HG02840 (cell line): Measurements from ENCODE around the gene ITGB2.
"Not testable (repeated sequence)": the region's sequence is repeated elsewhere in the genome, so short reads cannot be mapped to it uniquely, and the experiment has no call there.

Experiments used
- ATAC-seq: cut with Tn5 transposase; IDR thresholded peaks from one replicate; pipeline ENCODE4 v1.9.1; 2021; ENCODE audit warnings: mild to moderate bottlenecking, moderate library complexity, moderate number of reproducible peaks; ENCODE audit not compliant: unreplicated experiment, low FRiP score

The ITGB2 gene

GRCh38 chr21:44887126-44887806 lies 33.4 kb downstream of the ITGB2 start:
- ATAC-seq: no peak

DNA sequence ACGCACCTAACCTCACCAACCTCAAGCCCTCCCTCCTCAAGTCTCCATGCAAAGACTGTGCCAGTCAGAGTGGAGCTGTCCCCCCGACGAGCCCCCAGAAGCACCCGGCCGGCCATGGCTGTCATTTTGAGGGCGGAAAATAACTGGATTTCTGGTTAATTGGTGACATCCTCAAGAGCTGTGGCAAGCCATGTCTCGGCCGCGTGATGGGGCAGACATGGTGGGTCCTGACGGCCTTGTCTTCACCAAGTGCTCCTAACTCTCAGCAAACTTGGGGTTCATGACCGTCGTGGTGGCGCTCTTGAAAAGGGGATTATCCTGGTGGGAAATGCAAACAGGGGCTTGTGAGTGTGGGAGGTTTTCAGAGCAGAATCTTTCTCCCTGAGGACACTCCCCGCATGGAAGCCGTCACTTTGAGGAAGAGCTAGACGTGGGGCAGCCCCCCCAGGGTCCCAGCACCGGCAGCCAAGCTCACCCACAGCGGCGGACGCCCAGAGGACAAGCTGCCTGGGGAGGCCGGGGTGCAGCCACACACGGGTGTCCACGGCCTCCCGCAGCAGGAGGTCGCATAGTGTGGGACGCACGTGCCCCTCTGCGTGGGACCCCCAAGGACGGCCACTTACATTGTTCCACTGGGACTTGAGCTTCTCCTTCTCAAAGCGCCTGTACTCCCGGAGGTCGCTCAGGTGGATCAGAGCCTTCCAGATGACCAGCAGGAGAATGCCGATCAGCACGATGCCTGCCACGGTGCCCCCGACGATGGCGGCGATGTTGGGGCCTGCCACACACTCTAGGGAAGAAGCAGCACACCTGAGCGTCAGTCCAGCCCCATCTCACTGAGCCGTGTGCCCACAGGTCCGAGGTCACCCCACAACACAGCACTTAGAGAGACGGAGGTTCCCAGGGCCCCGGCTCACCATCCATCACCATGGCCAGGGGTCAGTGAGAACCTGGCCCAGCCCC lies 34.3 kb downstream of the ITGB2 start:
- no peak for ATAC-seq

GRCh38 chr21:44885615-44886014 lies 35.1 kb downstream of the ITGB2 start:
- no peak for ATAC-seq

- ATAC-seq: no peak
These were observed 36.6 kb downstream of the ITGB2 start for GRCh38 chr21:44884097-44884496.

DNA sequence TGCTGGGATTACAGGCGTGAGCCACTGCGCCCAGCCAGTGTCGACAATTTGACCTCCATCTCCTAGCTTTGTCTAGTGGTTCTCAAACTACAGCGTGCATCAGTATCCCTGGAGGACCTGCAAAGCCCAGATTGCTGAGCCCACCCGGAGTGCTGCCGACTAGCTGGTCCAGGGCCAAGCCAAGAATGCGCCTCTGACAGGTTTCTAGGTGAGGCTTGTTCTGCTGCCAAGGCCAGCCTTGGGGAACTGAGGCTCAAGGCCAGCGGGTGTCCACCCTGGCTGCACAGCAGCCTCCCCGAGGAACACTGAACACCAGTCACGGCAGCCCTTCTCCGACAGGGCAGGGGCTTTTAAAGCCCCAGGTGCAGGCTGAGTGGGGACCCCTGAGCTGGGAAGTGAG lies 37.4 kb downstream of the ITGB2 start:
- ATAC-seq: no peak

- ATAC-seq: no peak
These were observed 39.4 kb downstream of the ITGB2 start for GRCh38 chr21:44881198-44881872.

DNA sequence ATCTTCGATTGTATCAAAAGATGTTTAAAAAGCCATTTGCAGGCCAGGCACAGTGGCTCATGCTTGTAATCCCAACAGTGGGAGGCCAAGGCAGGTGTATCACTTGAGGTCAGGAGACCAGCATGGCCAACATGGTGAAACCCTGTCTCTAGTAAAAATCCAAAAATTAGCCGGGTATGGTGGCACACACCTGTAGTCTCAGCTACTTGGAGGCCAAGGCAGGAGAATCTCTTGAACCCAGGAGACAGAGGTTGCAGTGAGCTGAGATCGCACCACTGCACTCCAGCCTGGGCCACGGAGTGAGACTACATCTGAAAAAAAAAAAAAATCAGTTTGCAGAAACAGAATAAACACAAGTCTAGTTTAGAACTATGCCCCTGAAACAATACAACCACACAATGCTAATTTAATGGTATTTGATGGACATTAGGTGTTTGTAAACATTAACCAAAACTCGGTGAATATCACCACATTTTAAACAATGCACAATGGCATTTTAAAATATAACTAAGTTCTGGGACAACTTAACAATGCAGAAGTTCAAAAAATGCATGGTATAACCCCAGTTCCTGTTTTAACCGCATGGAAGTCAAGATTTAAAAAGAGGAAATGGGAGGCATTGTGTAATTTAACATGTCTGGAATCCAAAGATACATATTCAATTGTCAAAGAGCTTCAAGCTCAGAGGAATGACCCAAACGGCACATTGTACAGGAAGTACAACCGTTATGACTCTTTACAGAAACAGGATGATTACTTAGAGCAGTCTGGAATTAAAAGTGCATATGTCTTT lies 40.1 kb downstream of the ITGB2 start:
- ATAC-seq: no peak

DNA sequence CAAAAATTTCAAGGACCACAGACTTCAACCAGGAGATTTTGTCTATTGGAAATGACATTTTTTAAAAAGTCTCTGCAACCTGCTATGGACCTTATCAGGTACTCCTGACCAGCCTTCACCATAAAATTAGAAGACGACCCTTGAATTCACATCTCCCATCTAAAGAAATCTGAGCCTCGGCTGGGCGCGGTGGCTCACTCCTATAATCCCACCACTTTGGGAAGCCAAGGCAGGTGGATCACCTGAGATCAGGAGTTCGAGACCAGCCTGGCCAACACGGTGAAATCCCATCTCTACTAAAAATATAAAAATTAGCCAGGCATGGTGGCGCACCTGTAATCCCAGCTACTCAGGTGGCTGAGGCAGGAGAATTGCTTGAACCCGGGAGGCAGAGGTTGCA lies 41.5 kb downstream of the ITGB2 start:
- ATAC-seq: not testable (repeated sequence)

GRCh38 chr21:44878053-44878982 lies 42.4 kb downstream of the ITGB2 start:
- no peak for ATAC-seq

GRCh38 chr21:44876849-44877575 lies 43.7 kb downstream of the ITGB2 start:
- no peak for ATAC-seq

- ATAC-seq: no peak
These were observed 45.4 kb downstream of the ITGB2 start for GRCh38 chr21:44875316-44875700.

- ATAC-seq: peak; percentile 1
These were observed 46.0 kb downstream of the ITGB2 start for GRCh38 chr21:44874497-44875315.

- ATAC-seq: no peak
These were observed 46.5 kb downstream of the ITGB2 start for GRCh38 chr21:44874240-44874496.

- peak; percentile 77 for ATAC-seq
These were observed 47.1 kb downstream of the ITGB2 start, which contains the start of gene PTTG1IP for GRCh38 chr21:44873356-44874239. PTTG1IP (minus strand) TSS chr21:44873690; CDS start chr21:44873616, 74 bp downstream.

- no peak for ATAC-seq
These were observed 47.9 kb downstream of the ITGB2 start for GRCh38 chr21:44872649-44873355.

GRCh38 chr21:44872323-44872648 lies 48.4 kb downstream of the ITGB2 start:
- no peak for ATAC-seq
